CD4-positive, alpha-beta memory T cell (primary cell): ENCODE results near the gene SLC38A2. TPM values are rescaled to one million over a fixed set of nuclear protein-coding genes. Genes with fewer than 3 reads are reported as not detected.

Experiments used
- CTCF ChIA-PET: fragments of 350-600 bp; sonication (Branson Sonifier 250); formaldehyde crosslinking; loops from one replicate; lab custom pipeline; 2021; ENCODE audit warnings: inconsistent platforms; ENCODE audit not compliant: partially characterized antibody; lab: Charles Lee
- POLR2A ChIA-PET: fragments of 350-600 bp; sonication (Branson Sonifier 250); formaldehyde crosslinking; loops from one replicate; lab custom pipeline; 2021; ENCODE audit not compliant: partially characterized antibody; lab: Charles Lee
- DNase-seq, 5 donors: peaks; one replicate each; pipeline versions ENCODE4 v3.0.0 to v3.0.0-alpha.2; 2020 to 2022; ENCODE audit warnings: mixed read lengths in 1 of 5
- H3K27ac ChIP-seq: one replicate; pipeline ENCODE4 v1.7.0; 2013; ENCODE audit warnings: low read depth, low read length
- H3K27me3 ChIP-seq: 2 replicates; pipeline ENCODE4 v1.7.0; 2013; ENCODE audit warnings: mild to moderate bottlenecking, low read length, moderate library complexity; ENCODE audit not compliant: insufficient read depth
- H3K36me3 ChIP-seq: 2 replicates; pipeline ENCODE4 v1.7.0; 2013; ENCODE audit warnings: mild to moderate bottlenecking, low read length, moderate library complexity; ENCODE audit not compliant: insufficient read depth
- H3K4me1 ChIP-seq: 2 replicates; pipeline ENCODE4 v1.7.0; 2013; ENCODE audit warnings: mild to moderate bottlenecking, low read length, moderate library complexity; ENCODE audit not compliant: insufficient read depth
- H3K4me3 ChIP-seq, 2 donors: one replicate each; pipeline ENCODE4 v1.7.0; 2013; ENCODE audit warnings: low read length in 2 of 2, mild to moderate bottlenecking in 1 of 2
- H3K9me3 ChIP-seq, 2 donors: one replicate each; pipeline ENCODE4 v1.7.0; 2013; ENCODE audit warnings: low read length in 2 of 2, control low read depth in 1 of 2; ENCODE audit not compliant: control insufficient read depth in 1 of 2
- H3K27ac Mint-ChIP-seq, 7 donors: one replicate each; pipeline ENCODE4 v1.8.0; 2020 to 2021; ENCODE audit warnings: mixed read lengths in 7 of 7, mild to moderate bottlenecking in 6 of 7, inconsistent platforms in 3 of 7, moderate library complexity in 3 of 7
- H3K27me3 Mint-ChIP-seq, 2 donors: one replicate each; pipeline ENCODE4 v1.8.0; 2020 to 2021; ENCODE audit warnings: mixed read lengths in 2 of 2
- H3K36me3 Mint-ChIP-seq, 2 donors: one replicate each; pipeline ENCODE4 v1.8.0; 2020 to 2021; ENCODE audit warnings: mixed read lengths in 2 of 2, inconsistent platforms in 1 of 2, mild to moderate bottlenecking in 1 of 2
- H3K4me1 Mint-ChIP-seq, 4 donors: one replicate each; pipeline ENCODE4 v1.8.0; 2020 to 2021; ENCODE audit warnings: mixed read lengths in 4 of 4, mild to moderate bottlenecking in 1 of 4
- H3K4me3 Mint-ChIP-seq, 8 donors: one replicate each; pipeline ENCODE4 v1.8.0; 2020 to 2021; ENCODE audit warnings: mixed read lengths in 8 of 8, mild to moderate bottlenecking in 7 of 8, moderate library complexity in 6 of 8, inconsistent platforms in 3 of 8
- H3K9me3 Mint-ChIP-seq, 8 donors: one replicate each; pipeline ENCODE4 v1.8.0; 2020 to 2021; ENCODE audit warnings: mixed read lengths in 8 of 8, mild to moderate bottlenecking in 5 of 8, inconsistent platforms in 3 of 8, moderate library complexity in 1 of 8
- intact Hi-C: fragments of 100-400 bp; cut with micrococcal nuclease; formaldehyde crosslinking; loops from one replicate; pipeline ENCODE4 v1.15.1; 2023
- polyA plus RNA-seq, 2 donors: library from polyadenylated mRNA; unstranded; fragments of 300-500 nt; fragmentation: Illumina TruSeq; gene quantifications; one replicate each; pipeline ENCODE4 v1.2.3, GENCODE V29; 2021
- total RNA-seq, 2 experiments: library from RNA; stranded (reverse); gene quantifications; one replicate each; pipeline ENCODE4 v1.2.3, GENCODE V29; 2021

Gene SLC38A2
- total and polyA plus RNA-seq, 4 experiments from 2014 or later: 46.8 to 208 (median 137) TPM

DNA sequence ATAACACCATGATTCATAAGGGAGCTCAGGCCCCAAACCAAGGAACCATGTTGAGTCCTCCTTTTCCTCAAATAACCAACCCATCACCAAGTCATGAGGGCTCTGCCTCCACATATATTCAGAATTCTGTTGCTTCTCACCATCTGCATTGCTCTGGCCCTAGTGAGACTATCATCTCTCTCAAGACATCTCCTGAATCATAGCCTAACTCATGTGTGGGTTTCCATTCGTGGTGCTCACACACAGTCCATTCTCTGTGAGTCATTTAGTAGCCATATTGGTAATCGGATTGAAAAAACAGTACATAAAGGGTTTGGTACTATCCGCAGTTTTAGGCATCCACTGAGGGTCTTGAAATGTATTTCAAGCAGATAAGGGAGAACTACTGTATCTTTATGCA, 5.1 kb upstream of the SLC38A2 start:
- Histone ChIP-seq H3K9me3 (no peaks in the 10 kb centered on the region), H3K4me1 (peaks cover 25% of the 10 kb centered on the region), H3K4me3 (no peak overlapping the region), H3K27me3 (no peaks in the 10 kb centered on the region), H3K36me3 (no peaks in the 10 kb centered on the region), H3K27ac (no peak overlapping the region)
- no peaks in the 10 kb centered on the region for H3K27me3 Mint-ChIP-seq
- DNase-seq: no peak
- peak overlapping the region in 3 of 7 donors; percentile 34 to 42 (median 35) for H3K27ac Mint-ChIP-seq
- no peaks in the 10 kb centered on the region for H3K9me3 Mint-ChIP-seq
- intact Hi-C loops: loop anchor here (10.0 kb wide), 1 partner anchor 207 kb away; no protein-coding TSS in a partner anchor
- H3K4me1 Mint-ChIP-seq: peaks cover 18 to 24% (median 20%) of the 10 kb centered on the region in 4 donors
- POLR2A ChIA-PET: interaction anchor here (0.8 kb wide), 1 partner anchor 78 kb away, joined by 3 read pairs; no protein-coding TSS in a partner anchor
- H3K4me3 Mint-ChIP-seq: no peak overlapping the region
- CTCF ChIA-PET: interaction anchor here (1.2 kb wide), 1 partner anchor 24 kb away, joined by 3 read pairs; no protein-coding TSS in a partner anchor
- H3K36me3 Mint-ChIP-seq: peaks cover 0 to 3% of the 10 kb centered on the region in 2 donors

DNA sequence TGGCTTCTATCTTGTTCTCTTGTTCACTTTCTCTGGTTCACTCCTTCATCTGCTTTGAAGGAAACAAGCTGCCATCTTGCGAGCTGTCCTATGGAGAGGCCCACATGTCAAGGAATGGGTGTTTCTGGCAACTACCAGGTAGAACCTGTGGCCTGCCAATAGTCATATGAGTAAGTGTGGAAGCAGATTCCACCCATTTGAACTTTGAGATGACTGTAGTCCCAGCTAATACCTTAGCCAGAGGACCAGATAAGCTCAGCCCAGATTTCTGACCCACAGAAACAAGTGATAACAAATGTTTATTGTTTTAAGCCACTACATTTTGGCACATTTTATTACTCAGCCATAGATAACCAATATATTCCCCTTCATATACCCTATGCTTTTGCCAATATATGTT, 4.0 kb upstream of the SLC38A2 start:
- peaks cover 14 to 28% (median 15%) of the 10 kb centered on the region in 4 donors for H3K4me1 Mint-ChIP-seq
- Histone ChIP-seq H3K4me3 (no peak overlapping the region), H3K9me3 (no peaks in the 10 kb centered on the region), H3K27me3 (no peaks in the 10 kb centered on the region), H3K27ac (no peak overlapping the region), H3K36me3 (no peaks in the 10 kb centered on the region), H3K4me1 (peaks cover 19% of the 10 kb centered on the region)
- H3K9me3 Mint-ChIP-seq: peaks cover 0 to 3% (median 0%) of the 10 kb centered on the region in 8 donors
- intact Hi-C loops: loop anchor here (10.0 kb wide), 1 partner anchor 208 kb away; no protein-coding TSS in a partner anchor
- H3K36me3 Mint-ChIP-seq: peaks cover 0 to 9% of the 10 kb centered on the region in 2 donors
- POLR2A ChIA-PET: no interaction called here
- no peak for DNase-seq
- H3K27me3 Mint-ChIP-seq: peaks cover 0 to 1% of the 10 kb centered on the region in 2 donors
- H3K4me3 Mint-ChIP-seq: no peak overlapping the region
- H3K27ac Mint-ChIP-seq: peak overlapping the region in 2 of 7 donors; percentile 6 to 36
- CTCF ChIA-PET: interaction anchor here (1.1 to 1.2 kb wide), 3 partner anchors 22 to 285 kb away, joined by 3 to 4 read pairs (median 3); no protein-coding TSS in a partner anchor

DNA sequence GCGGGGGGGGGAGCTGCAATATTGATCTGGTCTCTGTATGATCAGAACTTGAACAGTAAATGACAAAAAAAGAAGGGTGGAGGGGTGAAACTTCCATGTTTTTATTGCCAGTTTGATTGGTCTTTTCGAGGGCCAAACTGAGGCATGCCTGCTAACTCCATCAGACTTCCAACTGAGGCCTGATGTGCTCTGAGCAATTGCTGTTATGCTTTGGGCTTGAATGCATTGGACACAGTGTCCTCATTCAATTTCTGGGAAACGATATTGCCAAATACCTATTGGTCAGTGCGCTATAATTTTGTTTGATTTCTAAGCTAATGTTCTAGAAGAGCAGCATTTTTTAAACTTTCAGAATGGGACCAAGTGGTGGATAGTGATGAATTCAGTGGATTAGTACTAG, 2.1 kb upstream of the SLC38A2 start:
- ChIA-PET CTCF (interaction anchor here (1.5 kb wide), 1 partner anchor 287 kb away, joined by 4 read pairs; no protein-coding TSS in a partner anchor), POLR2A (interaction anchor here (1.3 kb wide), 2 partner anchors 10 to 287 kb away, joined by 3 to 4 read pairs; no protein-coding TSS in a partner anchor)
- Histone ChIP-seq H3K9me3 (no peaks in the 10 kb centered on the region), H3K4me1 (peaks cover 33% of the 10 kb centered on the region), H3K27ac (no peak overlapping the region), H3K36me3 (peaks cover 8% of the 10 kb centered on the region), H3K27me3 (no peaks in the 10 kb centered on the region), H3K4me3 (no peak overlapping the region)
- no peak for DNase-seq
- Mint-ChIP-seq H3K4me3 (no peak overlapping the region), H3K4me1 (peaks cover 23 to 47% (median 25%) of the 10 kb centered on the region in 4 donors), H3K9me3 (peaks cover 0 to 7% (median 0%) of the 10 kb centered on the region in 8 donors), H3K36me3 (peaks cover 15 to 27% of the 10 kb centered on the region in 2 donors), H3K27ac (peak overlapping the region in 4 of 7 donors; percentile 21 to 99 (median 66)), H3K27me3 (peaks cover 0 to 6% of the 10 kb centered on the region in 2 donors)
- intact Hi-C loops: loop anchor here (5.0 to 10.0 kb wide), 4 partner anchors 148 to 1157 kb away; partner anchors contain the start of gene ANO6

DNA sequence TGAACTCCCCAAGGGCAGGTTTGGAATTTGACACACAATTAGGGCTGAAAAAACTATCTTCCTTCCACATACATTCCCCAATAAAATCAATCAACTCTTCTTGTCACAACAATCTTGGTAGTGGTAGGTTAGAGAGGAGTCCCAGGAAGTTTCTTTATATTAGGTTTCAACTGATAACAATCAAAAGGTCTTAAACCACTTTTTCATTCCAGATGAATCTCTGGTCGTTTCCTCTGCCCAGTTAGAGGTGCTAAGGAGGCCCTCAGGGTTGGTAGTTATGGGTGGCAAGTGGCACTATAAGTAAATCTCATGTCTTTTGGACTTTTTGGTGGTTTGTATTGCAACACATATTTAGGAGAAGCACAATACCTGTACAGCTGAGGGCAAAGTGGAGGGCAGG, 1.7 kb upstream of the SLC38A2 start:
- H3K27me3 ChIP-seq: no peaks in the 10 kb centered on the region
- intact Hi-C loops: loop anchor here (5.0 to 10.0 kb wide), 4 partner anchors 148 to 1157 kb away; partner anchors contain the start of gene ANO6
- Mint-ChIP-seq H3K27ac (peak overlapping the region; percentile 91 to 99 (median 99)), H3K4me3 (peak overlapping the region; percentile 94 to 99 (median 96)), H3K27me3 (peaks cover 0 to 6% of the 10 kb centered on the region in 2 donors), H3K36me3 (peaks cover 15 to 31% of the 10 kb centered on the region in 2 donors), H3K4me1 (peaks cover 27 to 51% (median 29%) of the 10 kb centered on the region in 4 donors), H3K9me3 (peaks cover 0 to 7% (median 0%) of the 10 kb centered on the region in 8 donors)
- peaks cover 12% of the 10 kb centered on the region for H3K36me3 ChIP-seq
- CTCF ChIA-PET: interaction anchor here (1.5 kb wide), 1 partner anchor 287 kb away, joined by 4 read pairs; no protein-coding TSS in a partner anchor
- POLR2A ChIA-PET: interaction anchor here (1.3 kb wide), 1 partner anchor 287 kb away, joined by 3 read pairs; no protein-coding TSS in a partner anchor
- no peak overlapping the region for H3K4me3 ChIP-seq
- no peak for DNase-seq
- H3K4me1 ChIP-seq: peaks cover 37% of the 10 kb centered on the region
- no peak overlapping the region for H3K27ac ChIP-seq
- no peaks in the 10 kb centered on the region for H3K9me3 ChIP-seq

DNA sequence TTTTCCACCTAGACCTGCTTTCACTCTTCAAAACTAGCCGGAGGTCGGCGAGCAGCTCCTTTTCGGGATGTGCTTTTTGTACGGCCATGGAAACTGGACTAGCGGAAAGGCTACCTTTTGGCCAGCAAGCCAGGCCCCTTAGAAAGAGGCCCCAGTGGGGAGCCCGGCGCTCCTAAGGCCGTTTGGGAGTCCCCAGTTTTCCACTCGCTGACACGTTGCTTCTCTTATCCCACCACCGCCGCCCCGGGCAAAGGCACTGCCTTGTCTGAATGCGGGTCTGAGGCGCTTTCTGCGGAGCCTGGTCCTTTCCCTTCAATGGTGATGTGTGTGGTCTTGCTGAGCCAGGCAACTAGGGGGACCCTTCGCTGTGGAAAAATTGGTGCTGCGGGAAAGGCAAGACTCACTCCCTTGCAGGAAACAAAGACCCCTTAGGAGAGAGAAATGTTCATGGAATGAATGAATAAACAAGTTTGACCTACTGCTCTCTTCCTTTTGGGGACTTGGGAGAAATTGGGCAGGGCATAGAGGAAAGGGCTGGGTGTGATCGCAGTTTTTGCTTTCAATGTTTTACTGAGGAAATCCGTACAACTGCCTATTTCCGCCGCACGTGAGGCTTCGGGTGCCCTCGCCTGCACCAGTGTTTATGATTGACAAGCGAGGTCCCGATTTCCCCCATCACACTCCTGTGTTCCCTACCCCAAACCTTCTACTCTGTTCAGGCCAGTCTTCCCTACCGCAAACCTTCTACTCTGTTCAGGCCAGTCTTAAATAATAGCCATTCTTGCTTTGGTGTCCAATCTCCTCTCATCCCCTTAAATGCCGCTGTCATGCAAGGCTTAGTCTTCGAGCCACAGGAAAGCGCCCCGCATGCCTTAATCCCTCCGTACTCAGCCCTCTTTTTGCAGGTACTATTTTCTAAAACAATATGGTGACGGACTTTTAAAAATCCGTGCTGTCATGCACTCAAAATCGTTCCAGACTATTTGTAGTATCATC, 1.0 kb upstream of the SLC38A2 start:
- peak overlapping the region; percentile 94 to 99 (median 96) for H3K4me3 Mint-ChIP-seq
- Histone ChIP-seq H3K36me3 (peaks cover 19% of the 10 kb centered on the region), H3K4me3 (peak overlapping the region; percentile 76 to 93), H3K27ac (peak overlapping the region; percentile 88), H3K27me3 (no peaks in the 10 kb centered on the region), H3K4me1 (peaks cover 44% of the 10 kb centered on the region), H3K9me3 (no peaks in the 10 kb centered on the region)
- peak; percentile 38 to 47 (median 46) for DNase-seq
- H3K4me1 Mint-ChIP-seq: peaks cover 31 to 58% (median 36%) of the 10 kb centered on the region in 4 donors
- H3K36me3 Mint-ChIP-seq: peaks cover 15 to 38% of the 10 kb centered on the region in 2 donors
- H3K9me3 Mint-ChIP-seq: peaks cover 0 to 7% (median 0%) of the 10 kb centered on the region in 8 donors
- H3K27ac Mint-ChIP-seq: peak overlapping the region; percentile 91 to 99 (median 99)
- intact Hi-C loops: loop anchor here (1.0 to 10.0 kb wide), 6 partner anchors 26 to 1156 kb away; partner anchors contain the start of gene ANO6
- ChIA-PET POLR2A (interaction anchor here (1.0 to 5.7 kb wide), 10 partner anchors 10 to 288 kb away, joined by 3 to 114 read pairs (median 6); partner anchors contain the start of gene SLC38A1), CTCF (interaction anchor here (1.0 kb wide), 1 partner anchor 212 kb away, joined by 3 read pairs; no protein-coding TSS in a partner anchor)
- H3K27me3 Mint-ChIP-seq: peaks cover 0 to 6% of the 10 kb centered on the region in 2 donors

DNA sequence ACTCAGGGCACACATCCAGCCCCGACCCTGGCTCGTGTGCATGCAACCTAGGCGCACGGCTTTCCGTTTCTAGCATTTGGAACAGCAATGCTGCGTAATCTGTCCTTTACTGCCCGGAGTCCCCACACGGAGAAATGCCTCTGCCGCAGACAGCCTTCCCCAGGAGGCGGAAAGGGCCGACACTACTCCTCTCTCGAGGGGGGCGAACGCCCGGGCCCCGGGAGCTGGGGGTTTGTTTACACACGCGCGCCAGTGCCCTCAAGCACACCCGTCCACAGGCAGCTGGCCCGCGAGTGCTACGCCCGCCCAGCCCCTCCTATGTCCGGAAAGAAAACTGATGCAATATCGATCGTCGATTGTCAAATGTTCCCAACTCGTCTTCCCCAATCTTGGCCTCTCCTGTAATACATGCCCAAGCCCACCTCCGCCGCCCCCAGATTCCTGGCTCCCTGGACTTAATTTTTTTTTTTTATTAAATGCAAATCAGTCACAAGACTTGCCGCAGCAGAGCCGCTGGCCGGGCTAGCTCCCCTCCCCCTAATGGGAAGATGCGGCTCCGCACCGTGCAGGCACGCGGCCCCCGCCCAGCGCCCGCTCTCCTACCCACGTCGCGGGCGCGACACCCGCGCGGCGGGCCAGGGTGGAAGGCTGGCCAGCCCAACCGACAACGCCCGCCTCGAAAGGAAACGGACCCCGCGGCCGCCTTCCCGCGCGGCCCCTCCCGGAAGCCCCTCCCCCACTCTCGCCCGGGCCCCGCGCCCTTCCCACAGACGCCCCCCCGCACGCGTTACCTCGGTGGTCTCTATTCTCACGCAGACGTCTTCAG, 642 bp downstream of the SLC38A2 start:
- peak overlapping the region; percentile 93 to 99 (median 99) for H3K27ac Mint-ChIP-seq
- peaks cover 44 to 75% (median 51%) of the 10 kb centered on the region in 4 donors for H3K4me1 Mint-ChIP-seq
- H3K27me3 ChIP-seq: no peaks in the 10 kb centered on the region
- no peaks in the 10 kb centered on the region for H3K9me3 ChIP-seq
- H3K36me3 ChIP-seq: peaks cover 34% of the 10 kb centered on the region
- ChIA-PET POLR2A (interaction anchor here (0.6 to 5.7 kb wide), 36 partner anchors 10 to 1334 kb away, joined by 3 to 114 read pairs (median 4); partner anchors contain the start of genes RPAP3, SCAF11 and SLC38A1), CTCF (interaction anchor here (0.6 to 2.7 kb wide), 7 partner anchors 11 to 152 kb away, joined by 3 to 12 read pairs (median 5); no protein-coding TSS in a partner anchor)
- H3K27me3 Mint-ChIP-seq: peaks cover 0 to 6% of the 10 kb centered on the region in 2 donors
- H3K9me3 Mint-ChIP-seq: peaks cover 0 to 7% (median 0%) of the 10 kb centered on the region in 8 donors
- peaks cover 61% of the 10 kb centered on the region for H3K4me1 ChIP-seq
- peak overlapping the region; percentile 73 to 93 for H3K4me3 ChIP-seq
- peak in 2 of 5 donors; percentile 41 to 79 for DNase-seq
- intact Hi-C loops: loop anchor here (1.0 to 10.0 kb wide), 12 partner anchors 11 to 1155 kb away; partner anchors contain the start of genes ANO6, SCAF11 and SLC38A1
- peak overlapping the region; percentile 88 for H3K27ac ChIP-seq
- H3K4me3 Mint-ChIP-seq: peak overlapping the region; percentile 94 to 99 (median 96)
- H3K36me3 Mint-ChIP-seq: peaks cover 27 to 55% of the 10 kb centered on the region in 2 donors
